CD4-positive, alpha-beta T cell (primary cell): ENCODE measurements around the gene JMJD4. TPM values are rescaled to one million over a fixed set of nuclear protein-coding genes. Genes with fewer than 3 reads are reported as not detected.

Source experiments
- ATAC-seq: fragments of 200-7000 bp; cut with Tn5 transposase; one replicate; pipeline ENCODE4 v1.10.0; 2022; ENCODE audit warnings: mild to moderate bottlenecking; ENCODE audit not compliant: poor library complexity
- CTCF ChIA-PET: fragments of 350-600 bp; sonication (Branson Sonifier 250); formaldehyde crosslinking; loops from one replicate; lab custom pipeline; 2021; ENCODE audit warnings: antibody characterized with exemption, inconsistent platforms; lab: Charles Lee
- POLR2A ChIA-PET: fragments of 350-600 bp; sonication (Branson Sonifier 250); formaldehyde crosslinking; loops from one replicate; lab custom pipeline; 2021; ENCODE audit warnings: antibody characterized with exemption, inconsistent platforms; lab: Charles Lee
- DNase-seq, 14 experiments: peaks; one replicate each; pipeline ENCODE4 v3.0.0-alpha.2; 2013 to 2020; ENCODE audit warnings: mixed read lengths in 2 of 14
- H3K27ac ChIP-seq, 2 donors: one replicate each; pipeline versions ENCODE4 v1.5.1 to v1.7.0; 2013; ENCODE audit warnings: low read length in 2 of 2, low read depth in 1 of 2, mild to moderate bottlenecking in 1 of 2
- H3K27me3 ChIP-seq, 2 experiments: 1 replicate in 1 of 2; 2 replicates in 1 of 2; pipeline versions ENCODE4 v1.6.1 to v1.7.0; 2013; ENCODE audit warnings: low read length in 2 of 2, control low read depth in 1 of 2, mild to moderate bottlenecking in 1 of 2, moderate library complexity in 1 of 2; ENCODE audit not compliant: insufficient read depth in 2 of 2, control insufficient read depth in 1 of 2
- H3K36me3 ChIP-seq: one replicate; pipeline ENCODE4 v1.6.1; 2013; ENCODE audit warnings: low read length, control low read depth; ENCODE audit not compliant: insufficient read depth
- H3K4me1 ChIP-seq: one replicate; pipeline ENCODE4 v1.6.1; 2013; ENCODE audit warnings: low read length, control low read depth; ENCODE audit not compliant: insufficient read depth
- H3K4me3 ChIP-seq: one replicate; pipeline ENCODE4 v1.5.1; 2013; ENCODE audit warnings: mild to moderate bottlenecking, low read length, moderate library complexity
- H3K9me3 ChIP-seq, 2 experiments: 1 replicate in 1 of 2; 2 replicates in 1 of 2; pipeline versions ENCODE4 v1.6.1 to v1.7.0; 2013; ENCODE audit warnings: low read length in 2 of 2, mild to moderate bottlenecking in 2 of 2, control low read depth in 1 of 2, moderate library complexity in 1 of 2; ENCODE audit not compliant: control insufficient read depth in 1 of 2, insufficient read depth in 1 of 2
- H3K27ac Mint-ChIP-seq: one replicate; pipeline ENCODE4 v1.8.0; 2020; ENCODE audit warnings: mixed read lengths
- H3K27me3 Mint-ChIP-seq: one replicate; pipeline ENCODE4 v1.8.0; 2021; ENCODE audit warnings: mixed read lengths
- H3K36me3 Mint-ChIP-seq: one replicate; pipeline ENCODE4 v1.8.0; 2021; ENCODE audit warnings: low read depth, mixed read lengths
- H3K4me1 Mint-ChIP-seq: one replicate; pipeline ENCODE4 v1.8.0; 2021; ENCODE audit warnings: low read depth, mixed read lengths
- H3K4me3 Mint-ChIP-seq: one replicate; pipeline ENCODE4 v1.8.0; 2020; ENCODE audit warnings: mild to moderate bottlenecking, mixed read lengths
- H3K9me3 Mint-ChIP-seq: one replicate; pipeline ENCODE4 v1.8.0; 2020; ENCODE audit warnings: mixed read lengths
- intact Hi-C, 2 experiments: fragments of 100-400 bp; cut with DNase I in 1 of 2; cut with micrococcal nuclease in 1 of 2; formaldehyde crosslinking; loops; one replicate each; pipeline versions ENCODE4 v1.15.1 to v1.9.0; 2023 to 2025; cut with DNase I, micrococcal nuclease
- total RNA-seq, 174 experiments: library from RNA in 2 of 174; stranded (reverse) in 2 of 174; gene quantifications; one replicate each; pipeline ENCODE4 v1.2.3 and lab custom pipeline; 2021 to 2026
- TF ChIP-seq, protein P1 (sequence below): fragments of 200-600 bp; IDR thresholded peaks from one replicate; pipeline ENCODE4 v1.8.0; 2022; ENCODE audit warnings: antibody characterized with exemption, mild to moderate bottlenecking

Gene JMJD4
- total RNA-seq, 2 experiments from 2014 or later = 11.4 to 11.9 TPM

DNA sequence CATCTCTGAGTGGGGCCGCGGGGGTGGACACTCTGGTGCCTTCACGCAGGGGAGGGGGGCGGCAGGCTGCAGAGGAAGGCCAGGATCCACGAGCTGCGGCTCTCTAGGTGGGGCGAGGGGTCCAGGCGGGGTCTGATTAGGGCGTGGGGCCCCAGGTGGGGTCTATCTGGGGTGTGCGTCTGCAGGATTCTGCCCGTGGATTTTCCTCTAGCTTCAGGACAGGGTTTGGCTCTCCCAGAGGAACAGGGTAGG, 6.3 kb downstream of the JMJD4 start:
- peak overlapping the region; percentile 76 for H3K27ac Mint-ChIP-seq
- intact Hi-C loops = loop anchor here in 1 of 2 experiments (5.0 kb wide), 1 partner anchor 548 kb away; no protein-coding TSS in a partner anchor
- peak overlapping the region; percentile 77 for H3K4me3 ChIP-seq
- H3K4me3 Mint-ChIP-seq = peak overlapping the region; percentile 88
- no peaks in the 10 kb centered on the region for H3K36me3 Mint-ChIP-seq
- H3K27me3 ChIP-seq = no peaks in the 10 kb centered on the region
- DNase-seq (no peak), ATAC-seq (peak; percentile 19)
- peaks cover 16% of the 10 kb centered on the region for H3K36me3 ChIP-seq
- H3K4me1 ChIP-seq = peaks cover 33% of the 10 kb centered on the region
- TF ChIP-seq, protein P1, sequence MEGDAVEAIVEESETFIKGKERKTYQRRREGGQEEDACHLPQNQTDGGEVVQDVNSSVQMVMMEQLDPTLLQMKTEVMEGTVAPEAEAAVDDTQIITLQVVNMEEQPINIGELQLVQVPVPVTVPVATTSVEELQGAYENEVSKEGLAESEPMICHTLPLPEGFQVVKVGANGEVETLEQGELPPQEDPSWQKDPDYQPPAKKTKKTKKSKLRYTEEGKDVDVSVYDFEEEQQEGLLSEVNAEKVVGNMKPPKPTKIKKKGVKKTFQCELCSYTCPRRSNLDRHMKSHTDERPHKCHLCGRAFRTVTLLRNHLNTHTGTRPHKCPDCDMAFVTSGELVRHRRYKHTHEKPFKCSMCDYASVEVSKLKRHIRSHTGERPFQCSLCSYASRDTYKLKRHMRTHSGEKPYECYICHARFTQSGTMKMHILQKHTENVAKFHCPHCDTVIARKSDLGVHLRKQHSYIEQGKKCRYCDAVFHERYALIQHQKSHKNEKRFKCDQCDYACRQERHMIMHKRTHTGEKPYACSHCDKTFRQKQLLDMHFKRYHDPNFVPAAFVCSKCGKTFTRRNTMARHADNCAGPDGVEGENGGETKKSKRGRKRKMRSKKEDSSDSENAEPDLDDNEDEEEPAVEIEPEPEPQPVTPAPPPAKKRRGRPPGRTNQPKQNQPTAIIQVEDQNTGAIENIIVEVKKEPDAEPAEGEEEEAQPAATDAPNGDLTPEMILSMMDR = no peak
- H3K27ac ChIP-seq = peak overlapping the region in 1 of 2 donors; percentile 36
- peaks cover 5% of the 10 kb centered on the region for H3K27me3 Mint-ChIP-seq
- ChIA-PET POLR2A (interaction anchor here (1.0 kb wide), 1 partner anchor 29 kb away, joined by 3 read pairs; no protein-coding TSS in a partner anchor), CTCF (no interaction called here)
- peaks cover 31% of the 10 kb centered on the region for H3K4me1 Mint-ChIP-seq
- H3K9me3 Mint-ChIP-seq = no peaks in the 10 kb centered on the region
- no peaks in the 10 kb centered on the region for H3K9me3 ChIP-seq

DNA sequence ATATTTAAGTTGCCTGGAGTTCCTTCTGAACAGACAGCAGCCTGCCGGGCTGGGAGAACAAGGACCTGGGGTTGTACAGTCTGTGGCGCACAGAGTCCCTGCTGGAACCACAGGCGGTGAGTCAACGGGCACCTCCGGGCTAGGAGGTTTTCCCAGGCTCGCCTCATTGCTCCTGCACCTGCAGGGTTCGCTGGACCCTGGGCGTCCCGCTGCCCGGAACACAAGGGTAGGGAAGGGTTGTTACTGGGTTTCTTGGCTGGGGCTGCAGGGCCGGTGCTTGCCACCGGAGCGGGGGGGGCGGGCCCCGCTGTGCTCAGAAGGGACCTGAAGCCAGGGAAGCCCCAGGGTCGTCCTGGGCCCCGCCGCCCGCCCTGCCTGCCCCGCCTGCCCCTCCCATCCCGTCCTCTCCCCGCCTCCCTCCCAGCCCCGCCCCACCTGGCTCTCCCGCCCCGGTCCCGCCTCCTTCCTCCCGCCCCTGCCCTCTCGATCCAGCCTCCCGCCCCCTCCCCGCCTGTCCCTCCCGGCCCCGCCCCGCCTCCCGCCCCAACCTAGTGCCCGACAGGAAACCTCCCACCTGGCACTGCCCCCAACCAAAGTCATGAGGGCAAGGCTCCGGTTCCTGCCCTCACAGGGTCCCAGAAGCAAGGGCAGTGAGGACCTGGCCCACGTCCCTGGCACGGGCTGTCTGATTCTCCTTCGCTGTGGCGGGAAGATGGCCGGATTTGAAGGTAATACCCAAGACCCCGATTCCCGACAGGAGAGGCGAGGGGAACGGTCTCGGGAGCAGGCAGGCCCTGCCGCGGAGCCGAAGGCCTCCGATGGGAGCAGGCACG, 6.8 kb downstream of the JMJD4 start:
- no peaks in the 10 kb centered on the region for H3K36me3 Mint-ChIP-seq
- Histone ChIP-seq H3K9me3 (peaks cover 0 to 3% of the 10 kb centered on the region in 2 experiments), H3K4me3 (peak overlapping the region; percentile 77), H3K36me3 (peaks cover 11% of the 10 kb centered on the region), H3K27me3 (no peaks in the 10 kb centered on the region), H3K27ac (peak overlapping the region in 1 of 2 donors; percentile 9), H3K4me1 (peaks cover 27% of the 10 kb centered on the region)
- H3K4me1 Mint-ChIP-seq = peaks cover 26% of the 10 kb centered on the region
- H3K27ac Mint-ChIP-seq = peak overlapping the region; percentile 76
- intact Hi-C loops = loop anchor here in 1 of 2 experiments (5.0 kb wide), 1 partner anchor 549 kb away; no protein-coding TSS in a partner anchor
- ATAC-seq = peak; percentile 58
- ChIA-PET POLR2A (no interaction called here), CTCF (no interaction called here)
- peak in 13 of 14 experiments; percentile 46 to 90 (median 70) for DNase-seq
- no peaks in the 10 kb centered on the region for H3K9me3 Mint-ChIP-seq
- peak overlapping the region; percentile 88 for H3K4me3 Mint-ChIP-seq
- H3K27me3 Mint-ChIP-seq = peaks cover 5% of the 10 kb centered on the region
- TF ChIP-seq, protein P1 = no peak

DNA sequence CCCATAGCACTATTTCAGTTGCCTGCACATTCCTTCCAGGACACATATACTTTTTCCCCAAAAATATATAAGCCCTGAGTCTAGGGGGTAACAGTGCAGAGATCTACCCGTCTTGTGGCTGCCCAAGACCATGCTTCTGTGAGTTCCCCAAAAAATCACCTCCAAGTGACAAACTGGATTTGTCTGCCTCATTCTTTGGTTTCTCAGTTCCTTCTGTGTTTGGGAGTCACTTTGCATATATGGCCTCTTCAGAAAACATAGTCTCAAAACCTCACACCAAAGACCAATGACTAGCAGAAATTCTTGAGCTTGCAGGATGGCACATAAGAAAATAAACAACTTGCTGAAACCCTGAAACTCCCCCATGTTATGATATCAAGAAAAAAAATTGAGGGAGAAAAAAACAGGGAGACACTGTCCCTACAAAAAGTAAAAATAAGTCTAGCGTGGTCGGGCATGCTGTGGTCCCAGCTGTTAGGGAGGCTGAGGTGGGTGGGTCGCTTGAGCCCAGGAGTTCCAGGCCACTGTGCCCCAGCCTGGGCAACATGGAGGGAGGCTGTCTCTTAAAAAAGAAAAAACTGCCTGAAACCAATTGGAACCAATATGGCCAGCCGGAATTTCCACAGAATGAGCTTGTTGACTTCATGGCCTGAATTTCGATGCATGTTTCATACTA, 8.0 kb downstream of the JMJD4 start:
- DNase-seq = no peak
- TF ChIP-seq, protein P1 = no peak
- H3K27me3 ChIP-seq = no peaks in the 10 kb centered on the region
- Mint-ChIP-seq H3K36me3 (no peaks in the 10 kb centered on the region), H3K4me3 (peak overlapping the region; percentile 73), H3K9me3 (peaks cover 2% of the 10 kb centered on the region), H3K27me3 (peaks cover 5% of the 10 kb centered on the region), H3K4me1 (peaks cover 25% of the 10 kb centered on the region), H3K27ac (no peak overlapping the region)
- ChIA-PET CTCF (no interaction called here), POLR2A (interaction anchor here (0.7 kb wide), 1 partner anchor 502 kb away, joined by 3 read pairs; no protein-coding TSS in a partner anchor)
- peaks cover 4 to 9% of the 10 kb centered on the region in 2 experiments for H3K9me3 ChIP-seq
- no peak overlapping the region for H3K27ac ChIP-seq
- peaks cover 27% of the 10 kb centered on the region for H3K4me1 ChIP-seq
- peaks cover 4% of the 10 kb centered on the region for H3K36me3 ChIP-seq
- H3K4me3 ChIP-seq = no peak overlapping the region
- intact Hi-C loops = loop anchor here in 1 of 2 experiments (5.0 kb wide), 1 partner anchor 550 kb away; no protein-coding TSS in a partner anchor
- no peak for ATAC-seq
